Measurements from ENCODE around the gene FRY.
"Not testable (repeated sequence)": the region's sequence is repeated elsewhere in the genome, so short reads cannot be mapped to it uniquely, and the experiment has no call there.

Gene FRY

DNA sequence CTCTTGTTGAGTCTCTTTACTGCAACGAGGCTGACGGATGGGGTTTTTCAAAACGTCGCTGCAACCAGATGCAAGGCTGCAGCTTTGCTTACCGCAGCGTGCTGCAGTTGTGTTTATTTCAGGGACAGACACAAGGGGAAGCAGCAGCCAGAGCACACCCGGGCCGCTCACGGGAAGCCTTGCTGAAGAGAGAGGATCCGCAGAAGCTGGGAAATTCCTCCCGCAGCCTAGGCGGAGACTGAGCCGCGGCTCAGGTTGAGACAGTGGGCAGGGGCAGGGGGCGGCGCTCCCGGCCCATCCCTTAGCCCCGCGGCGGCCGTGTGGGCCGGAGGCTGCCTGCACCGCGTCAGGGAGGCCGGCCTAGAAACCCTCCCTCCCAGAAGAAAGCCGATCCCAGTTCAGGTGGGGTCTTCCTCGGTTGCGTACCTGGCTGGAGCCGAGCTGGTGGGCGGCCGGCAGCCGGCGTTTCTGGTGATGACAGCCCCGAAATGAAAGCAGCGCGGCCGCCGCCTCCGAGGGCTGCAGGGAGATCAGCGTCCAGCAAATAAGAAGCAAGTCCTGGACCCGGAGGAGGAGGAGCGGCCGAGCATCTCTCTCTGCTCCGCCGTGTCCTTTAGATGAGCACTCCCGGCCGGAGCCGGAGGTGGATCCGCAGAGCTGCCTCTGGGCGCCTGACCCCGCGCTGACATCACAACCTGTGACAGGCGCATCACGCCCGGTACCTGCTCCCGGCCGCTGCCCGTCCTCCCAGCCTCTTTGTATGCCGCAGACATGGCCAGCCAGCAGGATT lies at the start of gene FRY:
Gene FRY, plus strand, starts transcription at position 750 of the 790 bp plus-strand sequence. Its CDS starts 22 bp downstream, at position 772.
- DNase-seq (ENCODE audit: low read depth): peak; percentile 40
- peak; percentile 12 for TF ChIP-seq CTCF (IDR thresholded peaks at IDR 0.05; ENCODE audit: insufficient read depth, low read depth, low read length, missing control alignments)
- H3K4me3 ChIP-seq (ENCODE audit: low read length): peak within 1 kb of the TSS; percentile 45

DNA sequence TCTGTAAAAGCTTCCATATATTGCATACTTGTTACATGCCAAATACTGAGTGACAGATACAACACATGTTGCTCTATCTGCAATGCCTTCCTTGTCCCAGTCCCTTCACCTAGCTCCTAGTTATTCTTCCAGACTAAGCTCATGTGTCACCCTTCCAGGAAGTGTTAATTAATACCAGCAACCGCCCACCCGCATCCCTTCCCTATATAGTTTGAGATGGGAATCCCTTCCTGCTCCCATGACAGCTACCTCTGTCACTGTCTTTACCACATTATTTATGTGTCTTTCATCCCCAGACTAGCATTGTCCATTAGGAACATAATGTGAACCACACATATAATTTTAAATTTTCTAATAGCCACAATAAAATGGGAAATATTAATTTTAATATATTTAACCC lies 49.5 kb upstream of the FRY start:
- no peak for DNase-seq (ENCODE audit: low read depth)
- TF ChIP-seq CTCF (IDR thresholded peaks at IDR 0.05; ENCODE audit: insufficient read depth, low read depth, low read length, missing control alignments): no peak

GRCh38 chr13:31982540-31982939 lies 49.0 kb upstream of the FRY start:
- DNase-seq (ENCODE audit: low read depth): peak; percentile 92
- H3K4me3 ChIP-seq (ENCODE audit: low read length): no peak overlapping the region
- TF ChIP-seq CTCF (IDR thresholded peaks at IDR 0.05; ENCODE audit: insufficient read depth, low read depth, low read length, missing control alignments): no peak

More for the DNA sequence above, 49.5 kb upstream of the FRY start:
- H3K4me3 ChIP-seq (ENCODE audit: low read length): no peak overlapping the region

DNA sequence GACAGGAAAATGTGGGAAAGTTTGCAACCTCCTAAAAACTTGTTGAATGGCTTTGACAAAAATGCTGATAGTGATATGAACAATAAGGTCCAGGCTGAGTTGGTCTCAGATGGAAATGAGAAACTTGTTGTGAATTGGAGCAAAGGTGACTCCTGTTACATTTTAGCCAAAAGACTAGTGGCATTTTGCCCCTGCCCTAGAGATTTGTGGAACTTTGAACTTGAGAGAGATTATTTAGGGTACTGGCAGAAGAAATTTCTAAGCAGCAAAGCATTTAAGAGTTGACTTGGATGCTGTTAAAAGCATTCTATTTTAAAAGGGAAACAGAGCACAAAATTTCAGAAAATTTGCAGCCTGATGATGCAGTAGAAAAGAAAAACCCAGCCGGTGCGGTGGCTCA lies 47.9 kb upstream of the FRY start:
- H3K4me3 ChIP-seq (ENCODE audit: low read length); DNase-seq (ENCODE audit: low read depth): not testable (repeated sequence)

GRCh38 chr13:31984388-31984787 lies 47.2 kb upstream of the FRY start:
- H3K4me3 ChIP-seq (ENCODE audit: low read length); DNase-seq (ENCODE audit: low read depth): not testable (repeated sequence)

DNA sequence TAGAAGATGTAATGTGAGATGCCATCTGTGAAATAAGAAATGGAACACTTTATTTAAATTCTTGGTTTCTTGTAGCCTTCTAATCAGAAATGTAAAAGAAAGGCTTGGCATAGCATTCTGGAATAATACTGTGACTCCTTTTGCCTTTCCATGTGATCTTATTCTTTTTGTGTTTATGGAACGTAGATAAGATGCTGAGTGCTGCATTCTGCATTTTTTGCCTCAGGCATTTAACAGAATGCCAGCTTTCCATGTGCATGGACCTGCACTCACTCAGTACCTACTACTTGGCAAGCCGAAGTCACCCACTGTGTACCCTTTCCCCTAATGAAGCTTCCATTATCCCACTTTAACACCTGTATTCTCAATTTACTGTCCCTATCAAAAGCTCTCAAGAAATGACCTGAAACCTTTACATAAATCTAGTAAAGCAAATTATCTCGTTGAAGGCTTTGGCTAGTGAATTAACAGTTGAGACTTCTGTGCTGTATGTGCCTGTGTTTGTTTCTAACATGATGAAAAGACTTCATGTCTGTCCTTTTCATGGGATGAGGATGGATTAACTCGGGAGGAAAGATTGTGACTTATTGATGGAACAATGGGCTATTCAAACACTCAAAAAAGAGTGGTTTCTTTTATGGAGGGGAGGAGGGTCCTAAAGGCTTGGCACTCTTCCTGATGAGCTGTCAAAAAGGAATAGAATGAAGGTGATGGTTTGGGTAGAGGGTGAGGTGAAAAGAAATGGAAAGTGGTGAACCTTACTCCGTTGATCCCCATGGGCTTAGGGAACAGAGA lies 44.7 kb upstream of the FRY start:
- TF ChIP-seq CTCF (IDR thresholded peaks at IDR 0.05; ENCODE audit: insufficient read depth, low read depth, low read length, missing control alignments): no peak
- no peak overlapping the region for H3K4me3 ChIP-seq (ENCODE audit: low read length)
- DNase-seq (ENCODE audit: low read depth): no peak

DNA sequence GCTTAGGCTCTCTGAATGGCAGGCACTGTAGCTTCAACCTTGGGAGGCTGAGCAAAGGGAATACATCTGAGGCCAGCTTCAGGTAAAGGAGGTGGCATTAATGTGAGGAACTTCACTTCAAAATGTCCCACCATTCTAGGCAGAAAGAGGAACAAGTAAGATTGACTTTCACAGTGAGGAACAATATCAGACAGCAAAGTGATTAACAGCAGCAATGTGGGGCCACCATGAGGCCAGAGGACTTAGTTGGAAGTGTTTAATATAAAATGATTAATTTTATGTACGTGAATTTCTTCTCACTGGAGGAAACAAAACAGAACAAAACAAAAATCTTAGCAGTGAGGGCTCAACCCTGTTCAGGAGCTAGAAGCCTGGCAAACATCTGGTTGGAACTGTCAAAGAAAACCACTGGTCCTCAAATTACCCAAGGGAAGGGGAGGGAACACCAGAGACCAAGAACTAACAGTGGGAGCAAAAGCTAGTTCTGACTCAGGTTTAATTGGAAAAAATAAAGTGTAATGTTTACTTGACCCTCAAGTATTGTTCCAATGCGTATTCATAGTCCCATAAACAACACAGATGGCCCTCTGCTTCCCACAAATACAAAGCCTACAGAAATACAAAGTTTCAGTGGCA lies 43.9 kb upstream of the FRY start:
- TF ChIP-seq CTCF (IDR thresholded peaks at IDR 0.05; ENCODE audit: insufficient read depth, low read depth, low read length, missing control alignments): no peak
- DNase-seq (ENCODE audit: low read depth): no peak
- no peak overlapping the region for H3K4me3 ChIP-seq (ENCODE audit: low read length)

- H3K4me3 ChIP-seq (ENCODE audit: low read length): not testable (repeated sequence)
Observed at GRCh38 chr13:31994367-31994766, 37.2 kb upstream of the FRY start.

More at GRCh38 chr13:31994367-31994766, 37.2 kb upstream of the FRY start:
- not testable (repeated sequence) for DNase-seq (ENCODE audit: low read depth)

Measured in epithelial cell of esophagus (primary cell).